Aorta (tissue), 5 donors: ENCODE data around the gene CRYZL1. TPM values are rescaled to one million over a fixed set of nuclear protein-coding genes. Genes with fewer than 3 reads are reported as not detected.
"Not testable (repeated sequence)": the region's sequence is repeated elsewhere in the genome, so short reads cannot be mapped to it uniquely, and the experiment has no call there.

ENCODE experiments used
- ATAC-seq: fragments of 200-7000 bp; cut with Tn5 transposase; one replicate; pipeline ENCODE4 v1.9.1; 2022; ENCODE audit warnings: moderate library complexity; ENCODE audit not compliant: low FRiP score
- DNase-seq, 2 donors: peaks; one replicate each; pipeline ENCODE4 v3.0.0-alpha.2; 2020
- H3K27ac ChIP-seq, 2 donors: one replicate each; pipeline ENCODE4 v1.5.1; 2013; ENCODE audit warnings: low read length in 2 of 2, mild to moderate bottlenecking in 2 of 2, moderate library complexity in 2 of 2, control low read depth in 1 of 2, inconsistent platforms in 1 of 2, low read depth in 1 of 2
- H3K27me3 ChIP-seq, 2 donors: one replicate each; pipeline ENCODE4 v1.6.1; 2013; ENCODE audit warnings: control low read depth in 1 of 2, low read length in 1 of 2, mild to moderate bottlenecking in 1 of 2, moderate library complexity in 1 of 2; ENCODE audit not compliant: insufficient read depth in 2 of 2, control insufficient read depth in 1 of 2
- H3K36me3 ChIP-seq, 2 donors: one replicate each; pipeline ENCODE4 v1.6.1; 2013; ENCODE audit warnings: control low read depth in 1 of 2, low read length in 1 of 2, mild to moderate bottlenecking in 1 of 2; ENCODE audit not compliant: insufficient read depth in 2 of 2, control insufficient read depth in 1 of 2
- H3K4me1 ChIP-seq, 2 donors: one replicate each; pipeline ENCODE4 v1.6.1; 2013; ENCODE audit warnings: low read length in 2 of 2, control low read depth in 1 of 2, mild to moderate bottlenecking in 1 of 2, moderate library complexity in 1 of 2; ENCODE audit not compliant: insufficient read depth in 2 of 2, control insufficient read depth in 1 of 2
- H3K4me3 ChIP-seq, 2 donors: one replicate each; pipeline ENCODE4 v1.5.1; 2013; ENCODE audit warnings: low read length in 2 of 2, control low read depth in 1 of 2, mild to moderate bottlenecking in 1 of 2
- H3K9me3 ChIP-seq: one replicate; pipeline ENCODE4 v1.6.1; 2013; ENCODE audit warnings: mild to moderate bottlenecking, low read length; ENCODE audit not compliant: control insufficient read depth
- WGBS, 2 donors: extraction: QIAGEN DNeasy Blood & Tissue Kit; methylation state at CpG; one replicate each; pipeline ENCODE4 v1.1.7; 2013; 5-methylcytosine and 5-hydroxymethylcytosine counted together
- intact Hi-C, 2 donors: fragments of 100-400 bp; cut with DNase I; formaldehyde crosslinking; loops; one replicate each; pipeline versions ENCODE4 v1.14.2 to v1.15.0; 2022
- polyA plus RNA-seq, 2 donors: library from polyadenylated mRNA; stranded (reverse); fragments of 200-250 nt; gene quantifications; one replicate each; pipeline ENCODE4 v1.2.3, GENCODE V29; 2013
- total RNA-seq, 2 donors: library from RNA; stranded (reverse); fragmentation: NEBNext Ultra II Directional; extraction: Animal tissue kit (Norgen Biotek cat#: 25700); gene quantifications; one replicate each; pipeline ENCODE4 v1.2.1, GENCODE V29; 2021
- donor health status: healthy with polysubstance abuse.
- donor health status: Bipolar disorder and iron deficiency.
- donor health status: DM: no; HTN: no; CAD: no.
- donor health status: DM: no; HTN: no; CAD: no.
- donor health status: DM: yes; HTN: yes; CAD: no.

Gene CRYZL1
- total and polyA plus RNA-seq, 4 donors = 49.4 to 65.2 (median 61.5) TPM

DNA sequence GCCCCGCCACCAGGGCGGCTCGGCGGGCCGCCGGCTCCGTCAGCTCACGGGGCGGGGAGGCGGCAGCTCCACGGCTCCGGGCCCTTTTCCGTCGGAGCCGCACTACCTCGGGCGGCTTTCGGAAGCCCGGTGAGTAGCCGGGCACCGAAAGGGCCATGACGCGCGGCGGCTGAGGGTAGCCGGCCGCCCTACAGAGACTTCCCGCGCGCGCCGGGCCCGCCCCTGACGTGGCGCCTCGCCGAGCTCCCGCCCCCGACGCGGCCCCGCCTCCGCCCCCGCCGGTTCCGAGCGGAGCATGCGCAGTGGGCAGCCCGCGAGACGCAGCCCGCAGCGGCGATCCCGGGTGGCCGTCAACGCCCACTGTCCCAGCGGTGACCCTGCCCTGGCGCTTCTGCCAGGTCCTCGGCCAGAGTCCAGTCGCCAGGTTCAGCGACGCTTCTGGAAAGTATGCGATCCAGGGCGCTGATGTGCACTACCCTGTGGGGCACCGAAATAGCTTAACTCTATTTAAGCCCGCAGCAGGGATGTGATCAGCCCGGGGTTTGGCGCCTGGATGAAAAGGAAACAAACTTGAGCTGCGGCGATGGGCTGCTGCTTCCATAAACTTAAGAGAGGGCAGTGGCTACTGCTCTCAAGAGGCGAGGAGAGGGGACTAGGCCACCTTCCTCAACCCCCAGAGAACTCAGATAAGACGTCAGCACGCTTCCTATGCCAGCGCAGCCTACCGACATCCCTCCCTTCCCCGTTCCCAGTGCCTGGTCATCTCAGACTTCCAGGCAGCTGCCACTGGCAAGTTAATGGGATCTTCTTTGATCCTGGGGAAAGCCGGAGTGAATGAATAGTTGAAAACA lies 52.8 kb downstream of the CRYZL1 start, which contains the start of gene DONSON:
DONSON (minus strand) TSS at position 200 of the 851 bp plus-strand sequence; CDS start at position 157, 43 bp downstream.
- 0% methylated on average over 57 to 78 of the region's 78 CpGs for WGBS, 2 donors
- Histone ChIP-seq H3K4me1 (no peaks in the 10 kb centered on the region), H3K36me3 (no peaks in the 10 kb centered on the region), H3K27me3 (no peaks in the 10 kb centered on the region), H3K4me3 (peak within 1 kb of the TSS; percentile 89), H3K9me3 (no peaks in the 10 kb centered on the region), H3K27ac (peak within 1 kb of the TSS; percentile 47 to 82)
- intact Hi-C loops = loop anchor here in 1 of 2 donors (2.0 kb wide), 2 partner anchors 46 to 54 kb away; partner anchors contain the start of genes GART, ITSN1 and SON
- ATAC-seq (peak; percentile 96), DNase-seq (peak; percentile 92 to 97)

DNA sequence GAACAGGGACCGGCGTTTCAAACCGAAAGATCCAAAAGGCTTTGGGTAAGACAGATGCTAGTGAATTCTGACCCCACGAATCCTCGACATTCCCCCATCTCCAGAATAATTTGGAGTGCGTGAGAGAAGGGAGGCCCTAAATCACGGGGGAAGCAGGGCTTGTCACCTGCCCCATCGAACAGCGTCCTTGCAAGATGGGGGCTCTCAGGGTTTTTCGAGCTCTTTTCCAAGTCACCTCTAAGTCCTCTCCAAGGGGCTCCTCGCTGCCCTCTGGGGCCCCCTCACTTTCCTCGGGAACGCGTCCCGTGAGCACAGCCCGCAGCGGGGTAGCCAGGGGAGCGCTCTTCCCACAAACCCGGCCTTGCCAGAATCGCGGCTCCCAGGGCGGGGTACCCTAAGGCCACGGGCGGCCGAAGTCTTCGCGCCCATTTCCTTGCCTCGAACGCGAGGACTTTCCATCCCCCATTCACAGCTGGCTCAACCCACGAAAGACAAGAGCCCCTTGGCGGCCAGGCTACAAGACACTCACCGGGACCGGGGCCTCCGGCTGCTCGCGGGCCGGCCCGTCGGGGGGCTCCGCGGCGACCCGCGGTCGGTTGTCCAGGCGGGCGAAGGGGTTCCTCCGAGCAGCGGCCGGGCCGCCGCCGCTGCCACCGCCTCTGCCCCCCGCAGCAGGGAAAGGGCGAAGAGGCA lies 53.6 kb downstream of the CRYZL1 start:
- intact Hi-C loops = loop anchor here in 1 of 2 donors (2.0 kb wide), 2 partner anchors 45 to 55 kb away; partner anchors contain the start of genes GART, ITSN1 and SON
- 1% methylated on average over 54 to 57 of the region's 57 CpGs for WGBS, 2 donors
- Histone ChIP-seq H3K4me1 (no peaks in the 10 kb centered on the region), H3K27me3 (no peaks in the 10 kb centered on the region), H3K9me3 (no peaks in the 10 kb centered on the region), H3K27ac (peak overlapping the region in 1 of 2 donors; percentile 82), H3K36me3 (no peaks in the 10 kb centered on the region), H3K4me3 (peak overlapping the region; percentile 76 to 89)
- ATAC-seq (peak; percentile 52), DNase-seq (peak; percentile 63 to 83)

DNA sequence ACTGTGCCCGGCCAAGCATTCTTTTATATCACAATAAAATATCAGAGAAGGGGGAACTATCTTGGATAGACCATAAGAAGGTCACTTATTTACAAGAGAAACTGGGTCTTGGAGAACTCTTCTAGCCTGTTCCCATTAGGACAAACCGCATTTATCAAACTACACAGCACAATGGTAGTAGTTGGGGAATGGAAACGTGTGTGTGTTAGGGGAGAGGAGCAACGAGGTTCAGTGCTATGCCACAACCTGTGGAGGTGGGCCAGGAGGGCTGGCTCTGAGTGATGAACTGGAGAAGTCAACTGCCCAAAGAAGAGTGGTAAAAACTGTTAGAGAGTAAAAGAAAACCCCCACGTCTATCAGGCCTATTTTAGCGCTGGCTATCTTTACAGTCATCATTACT lies 54.6 kb downstream of the CRYZL1 start:
- DNase-seq (no peak), ATAC-seq (no peak)
- Histone ChIP-seq H3K27ac (no peak overlapping the region), H3K9me3 (no peaks in the 10 kb centered on the region), H3K4me1 (no peaks in the 10 kb centered on the region), H3K36me3 (peaks cover 0 to 2% of the 10 kb centered on the region in 2 donors), H3K4me3 (no peak overlapping the region), H3K27me3 (no peaks in the 10 kb centered on the region)
- WGBS, 2 donors = 74 to 79% methylated on average over 6 of the region's 6 CpGs
- intact Hi-C loops = no loop called here

DNA sequence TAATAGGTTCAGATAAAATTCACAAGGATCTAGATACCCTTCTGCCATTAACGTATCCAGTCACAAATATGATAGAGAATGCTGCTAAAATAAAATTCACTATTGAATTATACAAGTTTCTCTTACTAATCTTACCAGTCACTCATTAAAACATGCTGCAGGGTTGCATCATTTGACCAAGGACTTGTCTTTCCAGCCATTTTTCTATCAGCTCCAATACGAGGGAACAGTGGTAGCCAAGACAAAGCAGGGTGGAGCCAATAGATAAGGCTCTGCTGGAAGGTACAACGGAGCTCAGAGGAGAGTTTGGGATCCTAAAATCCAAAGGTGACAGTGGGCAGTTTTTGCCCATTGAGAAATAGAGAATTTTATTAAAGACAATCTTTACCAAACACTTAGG lies 57.1 kb downstream of the CRYZL1 start:
- ATAC-seq = no peak
- no peaks in the 10 kb centered on the region for H3K4me1 ChIP-seq
- no peak overlapping the region for H3K27ac ChIP-seq
- peaks cover 0 to 2% of the 10 kb centered on the region in 2 donors for H3K36me3 ChIP-seq
- no peaks in the 10 kb centered on the region for H3K27me3 ChIP-seq
- H3K4me3 ChIP-seq = no peak overlapping the region
- intact Hi-C loops = no loop called here
- H3K9me3 ChIP-seq = no peaks in the 10 kb centered on the region
- 65 to 66% methylated on average over 3 of the region's 3 CpGs for WGBS, 2 donors
- no peak for DNase-seq

DNA sequence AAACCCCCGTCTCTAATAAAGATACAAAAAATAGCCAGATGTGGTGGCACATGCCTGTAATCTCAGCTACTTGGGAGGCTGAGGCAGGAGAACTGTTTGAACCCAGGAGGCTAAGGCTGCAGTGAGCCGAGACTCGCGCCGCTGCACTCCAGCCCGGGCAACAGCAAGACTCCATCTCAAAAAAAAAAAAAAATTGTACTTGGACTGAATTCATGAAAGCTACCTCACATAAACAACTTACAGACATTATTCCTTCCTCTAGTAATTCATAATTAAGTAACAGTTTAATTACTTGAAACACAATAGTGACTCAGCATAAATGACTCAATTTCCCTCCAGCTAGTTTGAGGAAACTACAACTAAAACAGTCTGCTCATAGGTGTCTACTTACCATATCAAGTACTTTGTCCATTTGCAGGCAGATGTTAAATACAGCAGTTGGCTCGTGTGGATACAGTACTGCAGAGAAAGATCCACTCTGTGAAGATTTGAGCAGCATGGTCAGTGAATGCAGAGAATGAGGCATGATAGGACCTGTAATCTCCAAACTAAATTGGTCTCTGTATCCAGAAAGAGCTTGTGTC lies 62.5 kb downstream of the CRYZL1 start:
- DNase-seq (no peak), ATAC-seq (no peak)
- Histone ChIP-seq H3K9me3 (no peaks in the 10 kb centered on the region), H3K27me3 (no peaks in the 10 kb centered on the region), H3K36me3 (peaks cover 3 to 7% of the 10 kb centered on the region in 2 donors), H3K27ac (no peak overlapping the region), H3K4me1 (no peaks in the 10 kb centered on the region), H3K4me3 (no peak overlapping the region)
- WGBS, 2 donors = 80 to 84% methylated on average over 7 of the region's 7 CpGs
- intact Hi-C loops = no loop called here

DNA sequence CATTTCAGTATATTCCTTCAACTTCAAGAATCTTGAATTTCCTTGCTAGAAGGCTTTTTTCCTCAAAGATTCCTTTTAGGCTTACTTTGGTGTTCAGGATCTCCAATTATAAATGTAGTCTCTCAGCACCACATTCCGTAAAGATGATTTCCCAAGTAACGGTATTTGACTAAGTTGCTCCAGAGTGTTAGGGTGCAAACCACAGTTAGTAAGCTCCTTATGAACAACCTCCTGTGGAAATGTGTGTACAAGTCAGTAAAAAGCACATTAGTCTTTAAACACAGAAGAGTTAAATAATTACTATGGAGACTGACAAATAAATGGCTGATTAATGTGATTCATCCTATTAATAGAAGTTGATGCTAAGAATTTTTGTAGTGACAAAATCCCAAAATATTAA lies 63.3 kb downstream of the CRYZL1 start:
- no peak for DNase-seq
- Histone ChIP-seq H3K4me3 (no peak overlapping the region), H3K9me3 (no peaks in the 10 kb centered on the region), H3K4me1 (no peaks in the 10 kb centered on the region), H3K27me3 (no peaks in the 10 kb centered on the region), H3K27ac (no peak overlapping the region), H3K36me3 (peaks cover 3 to 7% of the 10 kb centered on the region in 2 donors)
- intact Hi-C loops = no loop called here
- ATAC-seq = no peak
- 44 to 53% methylated on average over 2 of the region's 2 CpGs for WGBS, 2 donors

DNA sequence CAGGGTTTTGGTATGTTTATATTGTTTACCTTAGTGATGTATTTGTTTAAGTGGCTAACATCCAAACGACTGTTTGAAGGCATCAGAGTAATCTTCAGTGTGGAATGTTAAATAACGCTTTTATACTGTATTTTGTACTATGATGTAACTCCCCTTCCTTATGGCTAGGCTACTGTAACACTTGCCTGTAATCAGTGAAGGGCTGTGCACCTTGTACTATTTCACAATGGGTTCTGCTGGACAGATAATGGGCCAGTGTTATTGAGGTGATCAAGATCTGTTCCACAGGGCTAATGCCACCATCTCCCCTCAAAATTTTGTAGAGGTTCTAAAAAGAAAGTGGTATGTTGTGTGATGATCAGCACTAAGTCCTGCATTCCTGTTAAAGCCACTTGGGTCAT lies 64.8 kb downstream of the CRYZL1 start:
- H3K4me3 ChIP-seq, H3K27me3 ChIP-seq, H3K36me3 ChIP-seq, H3K9me3 ChIP-seq, H3K27ac ChIP-seq, ATAC-seq, intact Hi-C loops, H3K4me1 ChIP-seq, DNase-seq: not testable (repeated sequence)
- 47 to 62% methylated on average over 2 of the region's 2 CpGs for WGBS, 2 donors

DNA sequence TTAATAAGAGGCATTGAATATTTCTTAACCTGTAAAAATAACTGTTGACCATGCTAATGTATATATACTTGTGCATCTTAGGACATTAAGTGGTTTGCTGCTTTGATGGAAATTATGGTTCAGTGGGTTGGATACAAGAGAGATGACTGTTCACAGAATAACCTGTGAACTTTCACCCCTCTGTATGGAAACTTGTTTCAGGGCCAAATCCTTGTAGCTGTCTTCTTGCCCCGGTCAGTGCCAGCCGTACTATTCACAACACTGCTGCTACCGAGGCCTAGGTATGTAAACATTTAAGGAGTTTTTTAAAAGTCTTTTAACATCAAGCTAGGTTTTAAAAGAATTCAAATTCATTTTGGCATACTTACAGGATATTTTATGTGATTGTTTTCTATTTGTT lies 69.2 kb downstream of the CRYZL1 start:
- H3K4me1 ChIP-seq = no peaks in the 10 kb centered on the region
- no peaks in the 10 kb centered on the region for H3K27me3 ChIP-seq
- no peak for ATAC-seq
- intact Hi-C loops = no loop called here
- H3K4me3 ChIP-seq = no peak overlapping the region
- no peaks in the 10 kb centered on the region for H3K9me3 ChIP-seq
- no peak overlapping the region for H3K27ac ChIP-seq
- no peak for DNase-seq
- peaks cover 3 to 6% of the 10 kb centered on the region in 2 donors for H3K36me3 ChIP-seq
- 17 to 20% methylated on average over 3 of the region's 3 CpGs for WGBS, 2 donors
